Type B pancreatic cell (in vitro differentiated cells): ENCODE measurements around the gene TRUB1. TPM values are rescaled to one million over a fixed set of nuclear protein-coding genes. Genes with fewer than 3 reads are reported as not detected.

Experiments used
- DNase-seq: peaks from one replicate; pipeline ENCODE4 v3.0.0; 2021; ENCODE audit warnings: mixed read lengths; ENCODE audit not compliant: unreplicated experiment; ENCODE audit errors: extremely low spot score
- H3K27ac Mint-ChIP-seq: 2 replicates; pipeline ENCODE4 v1.8.0; 2021; ENCODE audit warnings: mild to moderate bottlenecking, mixed read lengths
- H3K27me3 Mint-ChIP-seq: 2 replicates; pipeline ENCODE4 v1.8.0; 2021; ENCODE audit warnings: mixed read lengths
- H3K36me3 Mint-ChIP-seq: 2 replicates; pipeline ENCODE4 v1.8.0; 2021; ENCODE audit warnings: mixed read lengths
- H3K4me1 Mint-ChIP-seq: one replicate; pipeline ENCODE4 v1.8.0; 2021; ENCODE audit warnings: mixed read lengths; ENCODE audit not compliant: unreplicated experiment
- H3K4me3 Mint-ChIP-seq: 2 replicates; pipeline ENCODE4 v1.8.0; 2021; ENCODE audit warnings: mild to moderate bottlenecking, mixed read lengths
- H3K9me3 Mint-ChIP-seq: 2 replicates; pipeline ENCODE4 v1.8.0; 2021; ENCODE audit warnings: mixed read lengths
- total RNA-seq: library from RNA; stranded (reverse); gene quantifications from 2 replicates; pipeline ENCODE4 v1.2.1, GENCODE V29; 2021; ENCODE audit warnings: low replicate concordance
- TF ChIP-seq, protein P1 (sequence below): fragments of 200-600 bp; sonication (generic); conservative IDR thresholded peaks from 2 replicates; pipeline ENCODE4 v1.5.0; 2021; ENCODE audit warnings: antibody characterized with exemption, mild to moderate bottlenecking

TRUB1 gene
- total RNA-seq, 1 donor from 2014 or later, result 19.3 TPM

DNA sequence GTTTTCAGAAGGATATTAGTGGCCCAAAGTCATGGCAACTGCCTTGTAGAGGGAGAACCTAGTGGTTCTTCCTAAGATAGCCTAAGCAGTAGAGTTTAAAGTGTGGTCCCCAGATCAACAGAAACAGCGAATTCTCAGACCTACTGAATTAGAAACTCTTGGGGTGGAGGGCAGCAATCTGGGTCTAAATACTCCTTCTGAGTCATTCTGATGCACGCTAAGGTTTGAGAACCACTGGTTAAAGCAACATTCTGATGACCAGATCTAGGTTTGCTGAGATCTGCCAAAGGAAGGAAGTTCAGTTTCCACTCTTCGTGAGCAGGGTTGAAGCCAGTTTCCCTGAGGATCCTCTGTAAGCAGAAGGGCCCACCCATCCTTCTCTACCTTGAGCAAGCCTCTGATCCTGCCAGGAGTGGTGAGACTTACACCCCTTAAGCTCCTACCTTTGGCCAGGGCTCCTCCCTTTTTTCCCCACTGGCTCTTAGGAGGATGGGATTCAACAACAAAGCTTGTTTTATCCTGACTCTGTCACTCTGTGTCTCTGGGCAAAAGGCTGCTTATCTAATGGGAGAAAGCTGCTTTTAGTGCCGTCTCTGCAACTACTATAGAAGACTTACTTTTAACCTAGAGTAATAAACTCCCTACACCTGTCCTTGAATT is 26.8 kb upstream of the TRUB1 start:
- TF ChIP-seq, protein P1, sequence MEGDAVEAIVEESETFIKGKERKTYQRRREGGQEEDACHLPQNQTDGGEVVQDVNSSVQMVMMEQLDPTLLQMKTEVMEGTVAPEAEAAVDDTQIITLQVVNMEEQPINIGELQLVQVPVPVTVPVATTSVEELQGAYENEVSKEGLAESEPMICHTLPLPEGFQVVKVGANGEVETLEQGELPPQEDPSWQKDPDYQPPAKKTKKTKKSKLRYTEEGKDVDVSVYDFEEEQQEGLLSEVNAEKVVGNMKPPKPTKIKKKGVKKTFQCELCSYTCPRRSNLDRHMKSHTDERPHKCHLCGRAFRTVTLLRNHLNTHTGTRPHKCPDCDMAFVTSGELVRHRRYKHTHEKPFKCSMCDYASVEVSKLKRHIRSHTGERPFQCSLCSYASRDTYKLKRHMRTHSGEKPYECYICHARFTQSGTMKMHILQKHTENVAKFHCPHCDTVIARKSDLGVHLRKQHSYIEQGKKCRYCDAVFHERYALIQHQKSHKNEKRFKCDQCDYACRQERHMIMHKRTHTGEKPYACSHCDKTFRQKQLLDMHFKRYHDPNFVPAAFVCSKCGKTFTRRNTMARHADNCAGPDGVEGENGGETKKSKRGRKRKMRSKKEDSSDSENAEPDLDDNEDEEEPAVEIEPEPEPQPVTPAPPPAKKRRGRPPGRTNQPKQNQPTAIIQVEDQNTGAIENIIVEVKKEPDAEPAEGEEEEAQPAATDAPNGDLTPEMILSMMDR, result no peak
- no peaks in the 10 kb centered on the region for H3K36me3 Mint-ChIP-seq
- peaks cover 9% of the 10 kb centered on the region for H3K9me3 Mint-ChIP-seq
- no peaks in the 10 kb centered on the region for H3K27me3 Mint-ChIP-seq
- no peak overlapping the region for H3K27ac Mint-ChIP-seq
- no peak overlapping the region for H3K4me3 Mint-ChIP-seq
- H3K4me1 Mint-ChIP-seq, result peaks cover 20% of the 10 kb centered on the region
- no peak for DNase-seq

DNA sequence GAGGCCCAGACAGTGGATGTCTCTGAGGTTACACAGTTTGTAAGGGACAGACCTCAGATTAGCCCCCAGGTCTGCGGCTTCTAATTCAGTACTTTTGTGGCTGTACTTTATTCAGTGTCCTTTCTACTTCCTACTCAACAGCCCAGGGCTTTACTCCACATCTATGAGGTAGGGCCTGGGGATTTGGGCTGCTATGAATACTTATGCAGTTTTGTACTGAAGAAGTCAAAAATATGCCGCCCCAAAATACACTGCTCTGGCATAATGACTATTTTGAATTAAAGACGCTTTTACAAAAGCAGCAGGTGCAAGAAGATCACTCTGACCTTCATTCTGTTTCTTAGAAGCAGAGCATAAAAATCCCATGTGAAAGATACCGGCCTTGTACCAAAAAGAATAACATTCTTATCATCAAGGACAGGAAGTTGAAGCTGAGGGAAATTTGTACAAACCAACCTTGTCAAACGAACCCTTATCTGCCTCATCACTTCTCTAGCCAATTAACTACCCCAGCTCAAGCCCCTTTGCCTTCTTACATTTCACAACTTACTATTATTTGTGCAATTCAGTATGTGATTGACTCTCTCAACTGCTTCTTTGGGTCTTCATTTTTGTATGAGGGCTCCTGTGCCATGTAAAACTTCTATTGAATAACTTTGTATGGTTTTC is 26.1 kb upstream of the TRUB1 start:
- TF ChIP-seq, protein P1, result no peak
- Mint-ChIP-seq H3K36me3 (no peaks in the 10 kb centered on the region), H3K27ac (no peak overlapping the region), H3K4me1 (peaks cover 13% of the 10 kb centered on the region), H3K4me3 (no peak overlapping the region), H3K9me3 (peaks cover 9% of the 10 kb centered on the region), H3K27me3 (no peaks in the 10 kb centered on the region)
- DNase-seq, result no peak

DNA sequence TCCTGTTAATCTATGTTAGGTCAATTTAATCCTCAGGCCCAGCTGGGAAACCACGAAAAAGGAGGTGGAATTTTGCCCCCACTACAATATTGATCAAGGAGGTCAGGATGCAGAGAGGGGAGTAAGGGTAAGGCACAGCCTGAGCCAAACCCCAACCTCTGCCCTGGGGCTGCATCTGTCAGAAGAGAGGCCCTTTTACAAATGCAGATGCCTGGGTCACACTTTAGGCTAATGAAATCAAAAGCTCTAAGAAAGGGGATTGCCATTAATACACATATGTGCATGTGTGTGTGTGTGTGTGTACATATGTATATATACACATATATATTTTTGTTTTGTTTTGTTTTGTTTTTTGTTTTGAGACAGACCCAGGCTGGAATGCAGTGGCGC is 25.5 kb upstream of the TRUB1 start:
- Mint-ChIP-seq H3K9me3 (peaks cover 5% of the 10 kb centered on the region), H3K36me3 (no peaks in the 10 kb centered on the region), H3K4me1 (peaks cover 11% of the 10 kb centered on the region), H3K4me3 (no peak overlapping the region), H3K27me3 (no peaks in the 10 kb centered on the region), H3K27ac (no peak overlapping the region)
- DNase-seq, result no peak
- TF ChIP-seq, protein P1, result no peak

DNA sequence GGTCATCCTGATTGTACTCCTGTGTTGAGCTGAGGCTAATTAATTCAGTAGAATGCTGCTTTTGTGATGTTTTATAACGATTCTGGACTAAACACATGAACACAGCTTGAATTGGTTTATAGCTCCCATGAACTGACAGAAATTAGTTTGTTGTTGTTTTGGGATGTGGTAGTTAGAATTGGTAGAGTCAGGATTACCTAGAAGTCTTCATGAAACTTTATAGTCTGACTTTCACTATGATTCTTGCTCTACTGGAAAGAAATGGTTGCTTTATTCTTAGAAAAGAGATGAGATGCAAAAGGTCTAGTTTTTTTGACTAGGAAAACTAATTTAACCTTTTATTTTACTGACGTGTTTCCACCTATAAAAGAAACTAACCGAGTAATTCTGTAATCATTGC is 23.4 kb upstream of the TRUB1 start:
- no peaks in the 10 kb centered on the region for H3K9me3 Mint-ChIP-seq
- no peak overlapping the region for H3K27ac Mint-ChIP-seq
- H3K4me1 Mint-ChIP-seq, result peaks cover 11% of the 10 kb centered on the region
- no peak overlapping the region for H3K4me3 Mint-ChIP-seq
- DNase-seq, result no peak
- TF ChIP-seq, protein P1, result no peak
- H3K27me3 Mint-ChIP-seq, result no peaks in the 10 kb centered on the region
- no peaks in the 10 kb centered on the region for H3K36me3 Mint-ChIP-seq

DNA sequence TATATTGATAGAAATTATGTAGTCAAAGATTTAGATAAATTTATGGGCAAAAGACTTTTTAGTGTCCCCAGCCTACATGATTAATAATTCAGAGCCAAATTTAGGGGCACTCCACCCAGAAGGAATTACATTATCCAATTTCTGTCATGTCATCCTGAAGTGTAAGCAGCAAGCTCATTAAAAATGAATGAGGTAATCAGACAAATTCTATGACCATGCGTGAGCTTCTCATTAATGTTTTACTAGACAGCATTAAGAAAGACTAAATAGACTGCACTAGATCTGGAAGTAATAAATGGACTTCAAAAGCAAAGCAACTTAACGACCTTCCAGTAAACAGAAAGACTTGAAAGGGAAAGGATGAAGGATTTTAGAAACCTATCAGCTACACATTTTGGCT is 22.7 kb upstream of the TRUB1 start:
- Mint-ChIP-seq H3K4me3 (no peak overlapping the region), H3K27ac (no peak overlapping the region), H3K9me3 (no peaks in the 10 kb centered on the region), H3K27me3 (no peaks in the 10 kb centered on the region), H3K36me3 (no peaks in the 10 kb centered on the region), H3K4me1 (peaks cover 11% of the 10 kb centered on the region)
- TF ChIP-seq, protein P1, result no peak
- no peak for DNase-seq
